Sigmoid colon (tissue), 7 donors: ENCODE results near the gene EBF4. TPM values are rescaled to one million over a fixed set of nuclear protein-coding genes. Genes with fewer than 3 reads are reported as not detected.

Source experiments
- DNase-seq: peaks from one replicate; pipeline ENCODE4 v3.0.0-alpha.2; 2019
- H3K27ac ChIP-seq, 4 donors: fragments of 200-600 bp; sonication (generic); one replicate each; pipeline ENCODE4 v1.5.1; 2016 to 2019; ENCODE audit warnings: mild to moderate bottlenecking in 1 of 4
- H3K27me3 ChIP-seq, 3 donors: fragments of 200-600 bp; sonication (generic); one replicate each; pipeline ENCODE4 v1.5.1; 2019; ENCODE audit warnings: mild to moderate bottlenecking in 1 of 3
- H3K36me3 ChIP-seq, 4 donors: fragments of 200-600 bp; sonication (generic); one replicate each; pipeline ENCODE4 v1.5.1; 2016 to 2019
- H3K4me1 ChIP-seq, 4 donors: fragments of 200-600 bp; sonication (generic); one replicate each; pipeline ENCODE4 v1.5.1; 2017 to 2019
- H3K4me3 ChIP-seq, 4 donors: fragments of 200-600 bp; sonication (generic); one replicate each; pipeline ENCODE4 v1.5.1; 2017 to 2019; ENCODE audit warnings: mild to moderate bottlenecking in 2 of 4, moderate library complexity in 1 of 4
- H3K9me3 ChIP-seq, 4 donors: fragments of 200-600 bp in 3 of 4; sonication (generic) in 3 of 4; one replicate each; pipeline versions ENCODE4 v1.5.1 to v1.6.1; 2013 to 2019
- EP300 ChIP-seq, 4 donors: sonication (generic); formaldehyde crosslinking; IDR thresholded peaks; one replicate each; pipeline ENCODE4 v1.6.1; 2017; ENCODE audit warnings: antibody characterized with exemption in 4 of 4
- POLR2A ChIP-seq, 2 donors: fragments of 450-650 bp; IDR thresholded peaks; one replicate each; pipeline ENCODE4 v1.6.1; 2016; ENCODE audit warnings: antibody characterized with exemption in 2 of 2, mild to moderate bottlenecking in 2 of 2, moderate library complexity in 2 of 2
- POLR2AphosphoS5 ChIP-seq, 4 donors: sonication (generic); formaldehyde crosslinking; IDR thresholded peaks; one replicate each; pipeline ENCODE4 v1.6.1; 2017; ENCODE audit warnings: antibody characterized with exemption in 4 of 4
- WGBS, 2 donors: extraction: QIAGEN DNeasy Blood & Tissue Kit; methylation state at CpG; one replicate each; pipeline ENCODE4 v1.1.7; 2013; 5-methylcytosine and 5-hydroxymethylcytosine counted together
- intact Hi-C: fragments of 100-400 bp; cut with DNase I; formaldehyde crosslinking; loops from one replicate; pipeline ENCODE4 v1.15.1; 2023
- polyA plus RNA-seq, 3 donors: library from polyadenylated mRNA; stranded (reverse); fragments of 200-250 nt; gene quantifications; one replicate each; pipeline ENCODE4 v1.2.3, GENCODE V29; 2013
- total RNA-seq, 4 donors: library from RNA; depleted of rRNA; stranded (reverse); fragments of >200 nt; gene quantifications; one replicate each; pipeline ENCODE4 v1.1.0, GENCODE V29; 2016
- TF ChIP-seq, protein P1 (sequence below), 4 experiments: fragments of 450-650 bp in 3 of 4; fragments of 200-600 bp in 1 of 4; IDR thresholded peaks; one replicate each; pipeline ENCODE4 v1.5.1; 2016 to 2019; ENCODE audit warnings: antibody characterized with exemption in 4 of 4, mild to moderate bottlenecking in 3 of 4, moderate library complexity in 2 of 4
- donor health status: healthy with polysubstance abuse.
- donor health status: Bipolar disorder and iron deficiency.
- donor health status: healthy.

The EBF4 gene
- total and polyA plus RNA-seq, 7 donors: 1.2 to 37.5 (median 14.8) TPM

DNA sequence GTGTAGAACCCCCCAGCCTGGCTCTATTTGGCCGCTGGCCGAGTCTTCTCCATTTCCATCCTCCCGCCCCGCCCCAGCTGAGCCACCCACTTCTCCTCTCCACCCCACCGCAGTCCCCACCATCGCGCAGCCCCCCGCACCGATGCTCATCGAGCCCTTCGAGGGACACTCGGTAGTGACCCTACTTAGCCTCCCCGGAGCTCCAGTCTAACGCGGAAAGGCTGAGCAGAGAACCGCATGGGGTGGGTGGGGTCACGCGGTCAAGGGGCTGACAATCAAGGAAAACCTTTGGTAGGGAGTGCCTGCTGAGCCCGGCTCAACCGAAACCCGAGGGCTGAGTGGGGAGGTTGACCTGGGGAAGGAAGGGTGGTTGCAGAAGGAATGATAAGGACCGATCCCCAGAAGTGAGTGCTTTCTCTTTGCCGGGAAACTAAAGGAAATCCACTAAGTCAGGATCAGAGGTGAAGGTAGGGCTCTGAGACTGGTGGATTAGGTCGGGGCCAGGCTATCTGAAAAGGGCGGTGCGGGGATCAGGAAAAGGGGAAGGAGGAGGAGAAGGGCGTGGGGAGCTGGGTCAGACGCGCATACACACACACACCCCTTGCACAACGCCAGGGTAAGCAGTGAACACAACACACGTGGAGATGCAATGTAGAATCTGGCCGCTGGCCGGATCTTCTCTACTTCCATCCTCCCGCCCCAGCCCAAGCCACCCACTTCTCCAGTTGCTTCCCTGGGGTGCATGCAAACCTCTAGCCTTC lies 58.1 kb downstream of the EBF4 start:
- Histone ChIP-seq H3K27ac (peak overlapping the region in 1 of 4 donors; percentile 14), H3K36me3 (peaks cover 0 to 1% (median 0%) of the 10 kb centered on the region in 4 donors), H3K4me1 (peaks cover 0 to 37% (median 31%) of the 10 kb centered on the region in 4 donors), H3K9me3 (no peaks in the 10 kb centered on the region), H3K27me3 (peaks cover 3 to 45% (median 35%) of the 10 kb centered on the region in 3 donors), H3K4me3 (peak overlapping the region in 1 of 4 donors; percentile 47)
- WGBS, 2 donors: 3 to 4% methylated on average over 34 of the region's 34 CpGs
- peak; percentile 86 for DNase-seq
- intact Hi-C loops: loop anchor here (5.0 kb wide), 3 partner anchors 58 to 252 kb away; partner anchors contain the start of gene EBF4
- TF ChIP-seq, protein P1, sequence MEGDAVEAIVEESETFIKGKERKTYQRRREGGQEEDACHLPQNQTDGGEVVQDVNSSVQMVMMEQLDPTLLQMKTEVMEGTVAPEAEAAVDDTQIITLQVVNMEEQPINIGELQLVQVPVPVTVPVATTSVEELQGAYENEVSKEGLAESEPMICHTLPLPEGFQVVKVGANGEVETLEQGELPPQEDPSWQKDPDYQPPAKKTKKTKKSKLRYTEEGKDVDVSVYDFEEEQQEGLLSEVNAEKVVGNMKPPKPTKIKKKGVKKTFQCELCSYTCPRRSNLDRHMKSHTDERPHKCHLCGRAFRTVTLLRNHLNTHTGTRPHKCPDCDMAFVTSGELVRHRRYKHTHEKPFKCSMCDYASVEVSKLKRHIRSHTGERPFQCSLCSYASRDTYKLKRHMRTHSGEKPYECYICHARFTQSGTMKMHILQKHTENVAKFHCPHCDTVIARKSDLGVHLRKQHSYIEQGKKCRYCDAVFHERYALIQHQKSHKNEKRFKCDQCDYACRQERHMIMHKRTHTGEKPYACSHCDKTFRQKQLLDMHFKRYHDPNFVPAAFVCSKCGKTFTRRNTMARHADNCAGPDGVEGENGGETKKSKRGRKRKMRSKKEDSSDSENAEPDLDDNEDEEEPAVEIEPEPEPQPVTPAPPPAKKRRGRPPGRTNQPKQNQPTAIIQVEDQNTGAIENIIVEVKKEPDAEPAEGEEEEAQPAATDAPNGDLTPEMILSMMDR (IDR thresholded peaks at IDR 0.05): no peak
- TF ChIP-seq POLR2A (IDR thresholded peaks at IDR 0.05): no peak
- no peak for TF ChIP-seq EP300 (IDR thresholded peaks at IDR 0.05)
- TF ChIP-seq POLR2AphosphoS5 (IDR thresholded peaks at IDR 0.05): no peak

DNA sequence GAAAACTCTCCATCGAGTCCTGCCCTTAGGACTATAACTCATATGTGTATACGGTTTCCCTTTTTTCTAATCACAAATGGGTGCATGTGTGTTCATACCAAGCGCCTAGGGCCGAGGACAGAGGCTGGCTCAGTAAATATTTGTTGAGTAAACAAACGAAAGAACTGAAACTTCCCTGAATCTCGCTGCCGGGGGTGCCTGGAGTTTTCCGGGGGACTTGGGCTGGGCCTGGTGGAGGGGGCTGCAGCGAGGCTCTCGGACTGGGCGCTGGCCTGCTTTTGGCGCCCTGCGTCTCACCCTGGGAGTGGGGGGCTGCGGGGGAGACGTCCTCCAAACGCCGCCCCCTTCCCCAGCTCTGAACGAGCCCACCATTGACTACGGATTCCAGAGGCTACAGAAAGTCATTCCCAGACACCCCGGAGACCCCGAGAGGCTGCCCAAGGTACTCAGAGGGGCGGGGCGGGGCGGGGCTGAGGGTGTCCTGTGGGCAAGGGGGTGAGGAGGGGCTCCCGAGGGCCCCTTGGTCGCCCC lies 58.8 kb downstream of the EBF4 start:
- Histone ChIP-seq H3K27me3 (peaks cover 3 to 53% (median 40%) of the 10 kb centered on the region in 3 donors), H3K9me3 (no peaks in the 10 kb centered on the region), H3K27ac (peak overlapping the region; percentile 25 to 44 (median 30)), H3K4me1 (peaks cover 0 to 37% (median 31%) of the 10 kb centered on the region in 4 donors), H3K36me3 (peaks cover 0 to 4% (median 0%) of the 10 kb centered on the region in 4 donors), H3K4me3 (peak overlapping the region; percentile 18 to 47 (median 42))
- WGBS, 2 donors: 2 to 3% methylated on average over 26 of the region's 26 CpGs
- intact Hi-C loops: loop anchor here (5.0 kb wide), 3 partner anchors 59 to 251 kb away; partner anchors contain the start of gene EBF4
- DNase-seq: peak; percentile 55
- TF ChIP-seq POLR2A (IDR thresholded peaks at IDR 0.05) (no peak), EP300 (IDR thresholded peaks at IDR 0.05) (no peak), POLR2AphosphoS5 (IDR thresholded peaks at IDR 0.05) (no peak)
- TF ChIP-seq, protein P1 (IDR thresholded peaks at IDR 0.05): no peak

DNA sequence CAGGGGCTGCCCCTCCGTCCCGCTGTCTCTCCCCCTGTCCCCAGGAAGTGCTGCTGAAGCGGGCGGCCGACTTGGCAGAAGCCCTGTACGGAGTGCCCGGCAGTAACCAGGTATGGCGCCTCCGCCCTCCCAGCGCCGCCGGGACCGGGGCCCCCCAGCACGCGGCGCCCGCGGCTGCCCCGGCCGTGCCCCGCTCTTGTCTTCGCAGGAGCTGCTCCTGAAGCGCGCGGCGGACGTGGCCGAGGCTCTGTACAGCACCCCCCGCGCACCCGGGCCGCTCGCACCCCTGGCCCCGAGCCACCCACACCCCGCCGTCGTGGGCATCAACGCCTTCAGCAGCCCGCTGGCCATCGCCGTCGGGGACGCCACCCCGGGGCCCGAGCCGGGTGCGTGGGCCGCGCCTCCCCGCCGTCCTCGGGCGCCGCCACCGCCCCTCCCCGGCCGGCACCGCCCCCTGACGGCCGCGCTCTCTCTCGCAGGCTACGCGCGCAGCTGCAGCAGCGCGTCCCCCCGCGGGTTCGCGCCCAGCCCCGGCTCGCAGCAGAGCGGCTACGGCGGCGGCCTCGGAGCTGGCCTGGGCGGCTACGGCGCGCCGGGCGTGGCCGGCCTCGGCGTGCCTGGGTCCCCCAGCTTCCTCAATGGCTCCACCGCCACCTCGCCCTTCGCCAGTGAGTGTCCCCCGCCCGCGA lies 59.4 kb downstream of the EBF4 start:
- no peak for TF ChIP-seq EP300 (IDR thresholded peaks at IDR 0.05)
- TF ChIP-seq, protein P1 (IDR thresholded peaks at IDR 0.05): no peak
- TF ChIP-seq POLR2AphosphoS5 (IDR thresholded peaks at IDR 0.05): no peak
- no peak for TF ChIP-seq POLR2A (IDR thresholded peaks at IDR 0.05)
- intact Hi-C loops: loop anchor here (5.0 kb wide), 3 partner anchors 60 to 250 kb away; partner anchors contain the start of gene EBF4
- DNase-seq: peak; percentile 71
- H3K4me1 ChIP-seq: peaks cover 0 to 37% (median 31%) of the 10 kb centered on the region in 4 donors
- H3K27ac ChIP-seq: peak overlapping the region; percentile 25 to 44 (median 30)
- H3K9me3 ChIP-seq: no peaks in the 10 kb centered on the region
- peak overlapping the region; percentile 23 to 47 (median 42) for H3K4me3 ChIP-seq
- H3K27me3 ChIP-seq: peaks cover 3 to 57% (median 40%) of the 10 kb centered on the region in 3 donors
- 1% methylated on average over 93 of the region's 93 CpGs for WGBS, 2 donors
- H3K36me3 ChIP-seq: peaks cover 0 to 4% (median 0%) of the 10 kb centered on the region in 4 donors

DNA sequence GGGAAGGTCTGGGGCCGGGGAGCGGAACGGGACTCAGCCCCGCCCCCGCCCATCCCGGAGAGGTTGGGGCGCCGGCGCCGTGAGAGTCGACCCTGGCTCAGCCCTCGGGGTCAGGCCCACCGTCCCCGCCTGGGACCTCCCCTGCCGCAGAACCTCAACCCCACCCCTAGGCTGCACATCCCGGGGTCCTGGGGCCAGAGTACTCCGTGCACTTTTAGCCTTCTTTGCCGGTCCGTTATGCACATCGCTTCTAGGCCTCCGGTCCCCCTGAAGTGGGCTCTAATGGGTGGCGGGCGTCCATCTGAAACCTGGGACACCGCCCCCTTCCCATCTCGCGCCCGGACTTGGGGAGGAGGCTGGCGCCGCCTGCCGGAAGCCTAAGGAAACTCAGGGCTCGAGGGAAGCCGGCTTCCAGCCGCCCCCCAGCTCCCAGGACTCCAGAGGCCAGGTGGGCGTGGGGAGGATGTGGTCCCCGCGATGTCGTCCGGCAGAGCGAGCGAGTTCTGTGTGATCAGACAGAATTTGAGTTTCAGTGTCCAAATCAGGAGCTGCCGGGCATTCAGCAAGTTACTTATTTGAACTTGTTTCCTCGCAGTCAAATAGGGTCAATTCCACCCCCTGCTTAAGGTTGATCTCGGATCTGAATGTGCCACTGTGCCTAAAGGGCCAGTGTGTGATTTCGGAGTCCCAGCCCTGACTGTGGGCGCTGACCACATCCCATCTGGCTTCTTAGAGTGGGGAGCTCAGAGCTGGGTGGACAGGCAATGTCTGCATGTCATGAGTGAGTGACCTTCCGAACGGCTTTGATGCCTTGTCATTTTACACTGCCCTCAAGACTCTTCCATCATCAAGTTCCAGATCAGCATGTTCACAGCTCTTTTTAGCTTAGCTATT lies 60.2 kb downstream of the EBF4 start:
- no peaks in the 10 kb centered on the region for H3K9me3 ChIP-seq
- peak; percentile 68 for DNase-seq
- H3K27ac ChIP-seq: no peak overlapping the region
- peak overlapping the region; percentile 23 to 47 (median 42) for H3K4me3 ChIP-seq
- H3K4me1 ChIP-seq: peaks cover 0 to 37% (median 31%) of the 10 kb centered on the region in 4 donors
- H3K36me3 ChIP-seq: peaks cover 0 to 4% (median 0%) of the 10 kb centered on the region in 4 donors
- intact Hi-C loops: loop anchor here (5.0 kb wide), 3 partner anchors 61 to 249 kb away; partner anchors contain the start of gene EBF4
- 8% methylated on average over 47 of the region's 47 CpGs for WGBS, 2 donors
- no peak for TF ChIP-seq EP300 (IDR thresholded peaks at IDR 0.05)
- TF ChIP-seq, protein P1 (IDR thresholded peaks at IDR 0.05): peak in 3 of 4 experiments; percentile 30 to 46 (median 38)
- H3K27me3 ChIP-seq: peaks cover 3 to 57% (median 40%) of the 10 kb centered on the region in 3 donors
